Stimulated activated CD4-positive, alpha-beta T cell treated with anti-CD3 and anti-CD28 coated beads, Interleukin-12 subunit alpha, Interleukin-12 subunit beta, amount 100 ng/mL, for 24 hours (primary cell): Measurements from ENCODE around the gene OR5H2.
A peak's percentile ranks its signal among the peaks of the same experiment; 100 is the strongest.
"Not testable (repeated sequence)": the region's sequence is repeated elsewhere in the genome, so short reads cannot be mapped to it uniquely, and the experiment has no call there.

Experiments
- DNase-seq, 2 experiments: peaks; one replicate each; pipeline ENCODE4 v3.0.0-alpha.2; 2020; ENCODE audit warnings: low read depth in 2 of 2

OR5H2 gene

GRCh38 chr3:98282205-98282604 is at the start of gene OR5H2:
Gene OR5H2, plus strand, starts transcription at chr3:98282505. Its CDS starts 398 bp downstream, at chr3:98282903.
- no peak for DNase-seq

DNA sequence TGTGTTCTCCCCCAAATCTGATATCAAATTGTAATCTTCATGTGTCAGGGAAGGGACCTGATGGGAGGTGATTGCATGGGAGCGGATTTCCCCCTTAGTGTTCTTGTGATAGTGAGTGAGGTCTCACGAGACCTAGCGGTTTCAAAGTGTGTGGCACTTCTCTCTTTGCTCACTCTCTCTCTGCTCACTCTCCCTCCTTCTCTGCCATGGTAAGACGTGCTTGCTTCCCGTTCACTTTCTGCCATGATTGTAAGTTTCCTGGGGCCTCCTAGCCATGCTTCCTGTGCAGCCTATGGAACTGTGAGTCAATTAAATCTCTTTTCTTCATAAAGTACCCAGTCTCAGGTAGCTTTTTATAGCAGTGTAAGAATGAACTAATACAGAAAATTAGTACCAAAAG is 48.8 kb upstream of the OR5H2 start:
- DNase-seq = no peak

DNA sequence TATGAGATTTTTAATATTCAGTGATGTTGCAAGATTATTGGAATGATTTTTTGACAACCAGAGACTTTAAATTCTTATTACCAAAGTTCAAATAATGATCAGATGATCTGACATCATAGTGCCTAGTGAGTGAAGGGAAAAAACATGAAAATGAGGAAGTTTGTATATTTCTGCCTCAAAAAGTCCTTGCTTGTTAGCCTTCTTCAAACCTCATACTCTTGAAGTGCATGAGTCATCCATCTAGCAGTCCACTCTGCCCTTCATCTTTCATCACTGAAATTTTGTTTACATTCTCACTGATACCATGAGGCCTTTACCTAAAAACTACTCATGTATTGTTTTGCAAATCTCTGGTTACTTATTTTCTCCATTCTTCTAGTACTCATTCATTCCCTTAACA is 42.2 kb upstream of the OR5H2 start:
- DNase-seq = no peak

GRCh38 chr3:98242155-98242554 is 40.1 kb upstream of the OR5H2 start:
- DNase-seq = no peak

- no peak for DNase-seq
Observed at GRCh38 chr3:98243843-98244242, 38.5 kb upstream of the OR5H2 start.

DNA sequence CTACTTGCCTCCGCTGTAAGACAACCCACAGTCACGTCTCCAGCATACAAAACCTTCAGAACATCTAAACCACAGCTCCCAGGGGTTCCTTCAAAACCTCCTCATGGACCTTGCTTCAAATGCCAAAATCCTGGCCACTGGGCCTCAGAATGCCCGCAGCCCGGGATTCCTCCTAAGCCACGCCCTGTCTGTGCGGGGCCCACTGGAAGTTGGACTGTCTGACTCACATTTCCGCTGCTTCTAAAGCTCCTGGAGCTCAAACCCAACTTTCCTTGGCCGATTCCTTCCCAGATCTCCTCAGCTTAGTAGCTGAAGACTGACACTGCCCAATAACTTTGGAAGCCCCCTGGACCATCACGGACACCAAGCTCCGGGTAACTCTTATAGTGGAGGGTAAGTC is 36.2 kb upstream of the OR5H2 start:
- no peak for DNase-seq

GRCh38 chr3:98256026-98256425 is 26.3 kb upstream of the OR5H2 start:
- not testable (repeated sequence) for DNase-seq

DNA sequence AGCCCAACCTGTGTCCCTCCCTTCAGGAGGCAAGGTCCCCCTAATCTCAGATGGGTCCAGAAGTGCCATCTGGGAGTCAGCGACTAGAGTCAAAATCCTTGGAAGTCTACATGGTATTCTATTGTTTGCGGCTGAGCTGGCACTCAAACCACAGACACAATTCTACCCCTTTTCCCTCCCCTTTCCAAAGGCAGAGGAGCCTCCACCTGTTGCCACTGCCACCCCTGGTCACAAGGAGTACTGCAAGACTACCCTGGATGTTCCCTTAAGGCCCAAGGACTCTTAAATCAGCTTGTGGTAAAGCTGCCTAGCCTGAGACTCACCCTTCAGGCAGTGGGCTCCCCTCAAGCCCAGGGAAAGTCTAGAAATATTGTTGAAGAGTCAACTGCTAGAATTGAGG is 22.6 kb upstream of the OR5H2 start:
- DNase-seq = no peak

DNA sequence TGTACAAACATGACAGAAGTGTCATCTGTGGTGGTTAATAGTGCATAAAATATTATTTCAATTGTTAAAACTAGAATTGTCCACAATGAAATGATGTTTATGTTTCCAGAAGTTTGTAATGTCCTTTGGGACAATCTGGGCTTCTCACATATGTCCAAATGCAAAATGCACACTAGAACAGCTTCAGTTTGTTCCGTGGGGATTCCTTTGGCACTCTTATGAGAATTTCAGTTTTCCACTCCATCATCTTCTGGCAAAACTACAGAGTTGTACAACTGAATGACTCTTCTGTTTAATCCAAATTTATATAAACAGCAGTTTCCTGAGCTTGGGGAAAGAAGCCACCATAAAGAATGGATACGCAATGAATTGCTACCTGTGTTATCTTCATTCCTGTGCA is 20.3 kb upstream of the OR5H2 start:
- DNase-seq = no peak

DNA sequence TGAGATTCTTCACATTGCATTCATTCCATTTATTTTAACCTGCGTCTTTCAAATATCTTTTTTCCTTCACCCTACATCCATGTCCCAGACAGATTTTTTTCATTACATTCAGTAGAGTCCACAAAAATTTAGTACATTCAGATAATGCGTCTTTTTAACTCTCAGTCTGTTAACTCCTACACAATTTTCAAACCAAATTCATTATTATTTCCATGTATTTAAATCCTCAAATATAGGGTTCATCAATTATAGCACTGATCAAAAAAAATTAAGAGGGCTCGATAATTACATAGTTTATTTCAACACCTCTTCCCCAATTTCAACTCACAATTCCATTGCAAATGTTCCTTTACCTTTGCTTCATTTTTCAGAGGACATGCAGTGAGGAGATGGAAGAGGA is 18.4 kb upstream of the OR5H2 start, which contains the start of gene OR5H6:
OR5H6 (plus strand) TSS at position 301 of the 400 bp plus-strand sequence; CDS start at position 390, 89 bp downstream.
- DNase-seq = no peak

DNA sequence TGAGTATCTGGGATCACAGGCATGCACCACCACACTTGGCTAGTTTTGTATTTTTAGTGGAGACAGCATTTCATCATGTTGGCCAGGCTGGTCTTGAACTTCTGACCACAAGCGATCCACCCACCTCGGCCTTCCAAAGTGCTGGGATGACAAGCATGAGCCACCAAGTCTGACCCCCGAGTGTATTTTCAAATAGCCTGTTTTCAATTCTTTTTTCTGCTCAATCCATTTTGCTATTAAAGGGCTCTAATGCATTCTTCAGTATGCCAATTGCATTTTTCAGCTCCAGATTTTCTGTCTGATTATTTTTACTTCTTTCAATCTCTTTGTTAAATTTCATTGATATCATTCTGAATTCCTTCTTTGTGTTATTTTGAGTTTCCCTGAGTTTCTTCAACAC is 12.5 kb upstream of the OR5H2 start:
- DNase-seq = no peak

DNA sequence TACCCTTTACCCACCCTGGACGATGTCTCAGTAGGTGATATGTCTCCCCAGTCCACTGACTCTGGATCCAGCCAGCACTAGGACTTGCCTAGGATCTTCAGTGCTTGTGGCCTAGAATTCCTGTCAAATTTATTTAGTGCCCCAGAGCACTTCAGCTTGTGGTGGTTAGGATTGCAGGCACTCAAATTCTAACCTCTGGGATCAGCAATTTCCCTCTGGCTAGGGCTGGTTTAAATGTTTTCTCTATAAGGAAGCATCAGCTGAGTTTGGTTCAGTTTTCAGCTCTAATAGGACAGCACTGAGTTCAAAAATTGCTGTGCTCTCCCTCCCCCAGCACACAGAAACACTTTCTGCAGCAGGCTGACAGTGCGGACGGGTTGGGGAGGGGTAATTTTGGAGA is 10.2 kb upstream of the OR5H2 start:
- DNase-seq = no peak

DNA sequence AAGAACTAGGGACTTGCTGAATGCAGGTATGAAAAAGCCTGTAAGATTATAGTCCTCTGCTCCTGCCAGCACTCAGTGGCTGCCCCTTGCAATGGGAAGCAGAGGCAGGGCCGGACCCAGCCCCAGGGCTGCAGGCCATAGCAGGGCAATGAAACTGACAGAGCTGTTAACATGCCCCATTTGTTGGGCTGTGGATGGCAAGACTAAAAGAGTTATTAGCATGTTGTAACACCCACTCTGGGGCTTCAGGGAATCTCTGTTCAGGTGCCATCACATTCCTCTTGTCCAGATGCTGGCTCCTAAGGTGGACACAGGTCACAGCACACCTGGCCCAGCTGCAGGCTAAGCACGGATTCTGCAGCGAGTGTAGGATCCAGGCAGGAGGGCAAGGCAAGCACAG is 7.4 kb upstream of the OR5H2 start:
- no peak for DNase-seq

GRCh38 chr3:98290916-98291315 is 8.6 kb downstream of the OR5H2 start:
- DNase-seq = no peak

DNA sequence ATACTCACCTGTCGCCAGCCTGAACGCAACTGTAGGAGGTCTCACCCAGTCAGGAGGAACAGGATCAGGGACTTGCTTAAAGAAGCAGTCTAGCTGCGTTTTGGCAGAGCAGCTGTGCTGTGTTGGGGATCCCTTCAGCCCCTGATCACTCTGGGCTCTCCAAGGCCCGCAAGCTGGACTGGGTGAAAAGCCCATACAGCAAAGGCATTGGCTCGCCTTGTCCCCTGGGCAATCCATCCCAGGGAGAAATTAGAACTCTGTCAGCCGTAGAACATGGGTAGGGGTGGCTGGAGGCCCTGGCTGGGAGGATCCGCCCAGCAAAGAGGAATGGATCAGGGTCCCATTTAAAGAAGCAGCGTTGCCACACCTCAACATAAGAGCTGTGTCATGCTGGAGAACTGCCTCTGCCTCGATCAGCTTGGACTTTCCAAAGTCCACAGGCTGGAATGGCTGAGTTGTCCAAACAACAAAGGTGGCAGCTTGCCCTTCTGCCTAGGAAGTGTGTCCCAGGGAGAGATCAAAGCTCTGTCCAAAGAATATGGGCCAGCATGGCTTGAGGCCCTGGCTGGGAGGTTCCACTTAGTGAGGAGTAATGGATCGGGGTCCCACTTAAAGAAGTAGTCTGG is 9.1 kb downstream of the OR5H2 start:
- no peak for DNase-seq

DNA sequence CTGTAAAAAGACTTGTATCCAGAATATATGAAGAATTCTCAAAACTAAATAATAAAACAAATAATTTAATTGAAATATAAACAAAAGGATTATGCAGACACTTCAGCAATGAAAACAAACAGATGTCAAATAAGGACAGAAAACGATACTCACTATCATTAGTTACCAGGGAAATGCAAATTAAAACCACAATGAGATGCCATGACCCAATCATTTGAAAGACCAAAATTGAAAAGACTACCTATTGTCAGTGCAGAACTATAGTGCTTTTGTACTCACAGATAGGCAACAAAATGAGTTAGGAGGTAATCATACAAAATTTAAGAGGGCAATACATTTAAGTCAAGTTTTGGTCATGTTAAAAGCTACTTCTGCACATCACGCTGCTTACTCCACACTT is 39.8 kb downstream of the OR5H2 start:
- no peak for DNase-seq

GRCh38 chr3:98322686-98323085 is 40.4 kb downstream of the OR5H2 start:
- DNase-seq = no peak

DNA sequence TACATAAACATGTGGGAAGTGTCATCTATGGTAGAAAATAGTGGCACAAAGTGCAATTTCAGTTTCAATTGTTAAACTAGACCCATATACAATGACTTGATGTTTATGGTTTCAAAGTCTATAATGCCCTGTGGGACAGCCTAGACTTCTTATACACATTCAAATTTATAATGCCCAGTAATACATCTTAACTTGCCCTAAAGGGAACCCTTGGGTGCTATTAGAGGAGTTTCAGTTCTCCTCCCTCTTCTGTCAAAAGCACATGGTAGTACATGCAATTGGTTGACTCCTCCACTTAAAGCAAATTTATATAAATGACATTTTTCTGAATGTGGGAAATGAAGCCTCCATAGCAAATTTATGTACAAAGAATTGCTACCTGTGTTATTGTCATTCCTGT is 41.1 kb downstream of the OR5H2 start:
- no peak for DNase-seq

GRCh38 chr3:98325055-98325454 is 42.8 kb downstream of the OR5H2 start:
- DNase-seq = no peak

DNA sequence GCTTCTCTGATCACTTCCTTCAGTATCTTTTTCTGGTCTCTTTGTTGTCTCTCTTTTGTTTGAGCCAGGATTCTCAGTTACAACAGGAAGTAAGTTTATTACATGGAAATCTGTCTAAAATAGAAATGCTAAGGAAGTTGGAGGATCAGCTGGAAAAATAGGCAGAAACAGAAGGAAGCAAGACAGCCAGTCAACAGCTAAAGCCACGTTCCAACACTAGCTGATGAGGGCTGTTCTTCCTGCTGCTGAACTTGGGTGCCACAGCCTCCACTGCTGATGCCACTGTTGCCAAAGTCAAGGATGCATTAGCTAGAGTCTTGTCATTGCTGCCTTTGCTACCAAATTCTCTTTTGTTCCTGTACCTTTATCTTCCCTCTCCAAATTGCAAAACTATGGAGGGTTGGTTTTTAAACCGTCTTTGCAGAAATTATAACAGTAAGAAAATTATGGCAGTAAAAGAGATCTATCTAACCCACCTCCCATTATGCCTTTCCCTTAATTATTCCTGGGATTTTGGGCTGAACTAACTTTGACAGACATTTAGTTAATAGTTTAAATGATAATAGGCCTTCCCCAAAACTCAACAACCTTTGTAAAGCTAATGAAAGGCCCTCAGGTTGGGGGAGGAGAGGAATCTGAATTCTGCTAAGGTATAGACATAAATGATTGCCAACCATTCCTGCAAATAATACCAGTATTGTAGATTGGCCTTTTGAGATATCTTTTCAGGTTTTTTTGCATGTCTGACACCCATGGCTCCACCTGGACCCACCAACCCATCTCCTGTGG is 44.0 kb downstream of the OR5H2 start:
- no peak for DNase-seq

GRCh38 chr3:98326945-98327344 is 44.6 kb downstream of the OR5H2 start:
- DNase-seq = no peak

DNA sequence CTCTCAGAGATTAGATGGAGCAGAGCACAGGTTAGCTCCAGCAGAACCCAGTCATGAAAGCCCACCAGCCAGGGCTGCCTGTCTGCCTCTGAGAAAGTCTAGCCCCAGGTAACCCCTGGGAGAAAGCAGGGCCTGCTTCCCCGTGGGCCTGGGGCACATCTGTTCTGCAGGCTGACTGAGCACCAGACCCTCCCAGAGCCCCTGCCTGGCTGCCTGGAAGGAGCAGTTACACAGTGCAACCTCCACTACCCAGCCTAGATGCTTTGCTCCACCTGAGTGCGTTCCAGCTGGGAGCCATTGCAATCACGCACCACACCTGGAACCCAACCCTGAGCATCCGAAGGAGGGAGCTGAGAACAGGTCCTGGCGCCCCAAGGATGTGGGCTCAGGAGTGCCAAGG is 46.6 kb downstream of the OR5H2 start:
- DNase-seq = no peak

GRCh38 chr3:98329392-98330124 is 47.3 kb downstream of the OR5H2 start:
- DNase-seq = peak in 1 of 2 experiments; percentile 36
